Neural progenitor cell (in vitro differentiated cells): ENCODE measurements around the gene RASSF5. TPM values are rescaled to one million over a fixed set of nuclear protein-coding genes. Genes with fewer than 3 reads are reported as not detected.

Experiments
- DNase-seq: peaks from one replicate; pipeline ENCODE4 v3.0.0-alpha.2; 2016; ENCODE audit warnings: low spot score
- H2AFZ ChIP-seq: fragments of 200-600 bp; sonication (generic); replicated peaks from 2 replicates; pipeline ENCODE4 v1.6.1; 2016; ENCODE audit warnings: antibody characterized with exemption
- H3F3A ChIP-seq: fragments of 200-600 bp; sonication (generic); 2 replicates; pipeline ENCODE4 v1.6.1; 2016; ENCODE audit warnings: antibody characterized with exemption, low read depth
- H3K27ac ChIP-seq: fragments of 200-600 bp; sonication (generic); 2 replicates; pipeline ENCODE4 v1.5.1; 2016; ENCODE audit warnings: mild to moderate bottlenecking
- H3K27me3 ChIP-seq: fragments of 200-600 bp; sonication (generic); 2 replicates; pipeline ENCODE4 v1.6.1; 2016; ENCODE audit warnings: mild to moderate bottlenecking, moderate library complexity
- H3K36me3 ChIP-seq: fragments of 200-600 bp; sonication (generic); 2 replicates; pipeline ENCODE4 v1.5.1; 2016
- H3K4me1 ChIP-seq: fragments of 200-600 bp; sonication (generic); 2 replicates; pipeline ENCODE4 v1.6.1; 2016; ENCODE audit warnings: mixed run types
- H3K4me2 ChIP-seq: fragments of 200-600 bp; sonication (generic); 2 replicates; pipeline ENCODE4 v1.6.1; 2016
- H3K4me3 ChIP-seq: fragments of 200-600 bp; sonication (generic); 2 replicates; pipeline ENCODE4 v1.5.1; 2016
- H3K79me2 ChIP-seq: fragments of 200-600 bp; sonication (generic); 2 replicates; pipeline ENCODE4 v1.6.1; 2016; ENCODE audit warnings: low read depth
- H3K9ac ChIP-seq: fragments of 200-600 bp; sonication (generic); 2 replicates; pipeline ENCODE4 v1.6.1; 2016
- H3K9me3 ChIP-seq: fragments of 200-600 bp; sonication (generic); 2 replicates; pipeline ENCODE4 v1.5.1; 2016; ENCODE audit warnings: low read depth
- H4K20me1 ChIP-seq: fragments of 200-600 bp; sonication (generic); 2 replicates; pipeline ENCODE4 v1.6.1; 2016; ENCODE audit warnings: low read depth
- H3K27ac Mint-ChIP-seq: 3 replicates; pipeline ENCODE4 v1.8.0; 2021; ENCODE audit warnings: mixed read lengths
- H3K27me3 Mint-ChIP-seq: 2 replicates; pipeline ENCODE4 v1.8.0; 2022; ENCODE audit warnings: low read depth, mild to moderate bottlenecking, inconsistent platforms, moderate library complexity, mixed read lengths; ENCODE audit not compliant: insufficient read depth
- H3K36me3 Mint-ChIP-seq: 3 replicates; pipeline ENCODE4 v1.8.0; 2021; ENCODE audit warnings: mixed read lengths
- H3K4me1 Mint-ChIP-seq: 3 replicates; pipeline ENCODE4 v1.8.0; 2021; ENCODE audit warnings: mixed read lengths
- H3K4me3 Mint-ChIP-seq: 3 replicates; pipeline ENCODE4 v1.8.0; 2021; ENCODE audit warnings: mild to moderate bottlenecking, moderate library complexity, mixed read lengths
- H3K9me3 Mint-ChIP-seq: 3 replicates; pipeline ENCODE4 v1.8.0; 2020; ENCODE audit warnings: mixed read lengths
- EZH2 ChIP-seq: fragments of 200-600 bp; sonication (generic); IDR thresholded peaks from 2 replicates; pipeline ENCODE4 v1.6.1; 2017; ENCODE audit warnings: antibody characterized with exemption, mild to moderate bottlenecking, moderate library complexity
- EZH2phosphoT487 ChIP-seq: fragments of 200-600 bp; sonication (generic); IDR thresholded peaks from 2 replicates; pipeline ENCODE4 v1.6.1; 2017; ENCODE audit warnings: antibody characterized with exemption
- total RNA-seq: library from RNA; depleted of rRNA; stranded (reverse); fragments of >200 nt; gene quantifications from 2 replicates; pipeline ENCODE4 v1.2.3, GENCODE V29; 2015; ENCODE audit warnings: low replicate concordance
- TF ChIP-seq, protein P1 (sequence below): fragments of 200-600 bp; sonication (generic); IDR thresholded peaks from 2 replicates; pipeline ENCODE4 v1.5.1; 2017; ENCODE audit warnings: antibody characterized with exemption, mild to moderate bottlenecking

The RASSF5 gene
- total RNA-seq, 1 donor from 2014 or later, result 0.43 TPM

- peaks cover 4% of the 10 kb centered on the region for H3F3A ChIP-seq
- H3K36me3 Mint-ChIP-seq, result peaks cover under 1% of the 10 kb centered on the region
- H3K4me3 Mint-ChIP-seq, result no peak overlapping the region
- H4K20me1 ChIP-seq, result no peaks in the 10 kb centered on the region
- H3K27ac ChIP-seq, result no peak overlapping the region
- TF ChIP-seq, protein P1, sequence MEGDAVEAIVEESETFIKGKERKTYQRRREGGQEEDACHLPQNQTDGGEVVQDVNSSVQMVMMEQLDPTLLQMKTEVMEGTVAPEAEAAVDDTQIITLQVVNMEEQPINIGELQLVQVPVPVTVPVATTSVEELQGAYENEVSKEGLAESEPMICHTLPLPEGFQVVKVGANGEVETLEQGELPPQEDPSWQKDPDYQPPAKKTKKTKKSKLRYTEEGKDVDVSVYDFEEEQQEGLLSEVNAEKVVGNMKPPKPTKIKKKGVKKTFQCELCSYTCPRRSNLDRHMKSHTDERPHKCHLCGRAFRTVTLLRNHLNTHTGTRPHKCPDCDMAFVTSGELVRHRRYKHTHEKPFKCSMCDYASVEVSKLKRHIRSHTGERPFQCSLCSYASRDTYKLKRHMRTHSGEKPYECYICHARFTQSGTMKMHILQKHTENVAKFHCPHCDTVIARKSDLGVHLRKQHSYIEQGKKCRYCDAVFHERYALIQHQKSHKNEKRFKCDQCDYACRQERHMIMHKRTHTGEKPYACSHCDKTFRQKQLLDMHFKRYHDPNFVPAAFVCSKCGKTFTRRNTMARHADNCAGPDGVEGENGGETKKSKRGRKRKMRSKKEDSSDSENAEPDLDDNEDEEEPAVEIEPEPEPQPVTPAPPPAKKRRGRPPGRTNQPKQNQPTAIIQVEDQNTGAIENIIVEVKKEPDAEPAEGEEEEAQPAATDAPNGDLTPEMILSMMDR, result no peak
- no peak for TF ChIP-seq EZH2phosphoT487
- TF ChIP-seq EZH2, result no peak
- no peaks in the 10 kb centered on the region for H3K36me3 ChIP-seq
- H3K4me3 ChIP-seq, result no peak overlapping the region
- no peaks in the 10 kb centered on the region for H3K27me3 ChIP-seq
- no peaks in the 10 kb centered on the region for H3K9me3 ChIP-seq
- H3K27me3 Mint-ChIP-seq, result peaks cover 3% of the 10 kb centered on the region
- DNase-seq, result no peak
- H3K4me2 ChIP-seq, result no peak overlapping the region
- H3K9me3 Mint-ChIP-seq, result no peaks in the 10 kb centered on the region
- no peak overlapping the region for H3K9ac ChIP-seq
- H2AFZ ChIP-seq, result no peak overlapping the region
- no peaks in the 10 kb centered on the region for H3K4me1 ChIP-seq
- H3K27ac Mint-ChIP-seq, result no peak overlapping the region
- peaks cover 7% of the 10 kb centered on the region for H3K4me1 Mint-ChIP-seq
- no peaks in the 10 kb centered on the region for H3K79me2 ChIP-seq
These were observed 20.1 kb upstream of the RASSF5 start for GRCh38 chr1:206486995-206487788.

DNA sequence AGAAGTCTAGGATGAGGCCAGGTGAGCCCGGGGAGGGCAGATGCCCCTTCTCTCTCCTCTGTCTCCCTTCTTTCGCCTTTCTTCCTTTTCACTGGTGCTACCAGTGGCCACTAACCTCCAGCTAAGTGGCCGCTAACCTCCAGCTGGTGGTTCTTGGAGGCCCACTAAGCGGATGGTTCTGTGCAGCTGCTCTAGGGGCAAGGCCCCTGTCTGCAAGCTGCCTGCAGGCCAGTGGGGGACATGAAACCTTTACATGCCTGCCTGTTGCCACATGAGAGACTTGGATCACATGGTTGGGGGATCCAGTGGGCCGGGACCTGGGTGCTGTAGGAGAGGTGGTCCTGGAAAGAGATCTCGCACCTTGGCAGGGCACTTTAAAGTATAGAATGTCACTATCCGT is 19.4 kb upstream of the RASSF5 start:
- H3K27me3 Mint-ChIP-seq, result peaks cover 3% of the 10 kb centered on the region
- H3K4me2 ChIP-seq, result no peak overlapping the region
- H3K36me3 ChIP-seq, result no peaks in the 10 kb centered on the region

DNA sequence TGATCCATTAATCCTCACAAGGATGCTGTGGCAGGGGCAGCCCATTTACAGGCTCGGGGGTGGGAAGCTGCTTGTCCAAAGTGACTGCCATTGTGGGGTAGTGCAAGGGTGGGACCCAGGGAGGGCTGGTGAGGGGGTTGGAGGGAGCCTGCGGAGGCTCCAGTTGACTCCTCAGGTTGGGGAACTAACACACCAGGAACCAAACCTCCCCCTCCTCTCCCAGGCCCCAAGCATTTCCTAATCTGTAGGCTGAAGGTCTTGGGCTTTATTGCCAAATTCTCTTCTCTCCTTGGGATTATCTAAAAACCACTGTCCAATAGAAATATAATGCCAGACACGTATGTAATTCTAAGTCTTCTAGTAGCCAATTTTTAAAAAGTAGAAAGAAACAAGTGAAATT is 18.9 kb upstream of the RASSF5 start:
- H3K27me3 ChIP-seq, result no peaks in the 10 kb centered on the region
- H4K20me1 ChIP-seq, result no peaks in the 10 kb centered on the region
- H2AFZ ChIP-seq, result no peak overlapping the region
- H3K4me3 Mint-ChIP-seq, result no peak overlapping the region
- H3K79me2 ChIP-seq, result no peaks in the 10 kb centered on the region
- peaks cover 1% of the 10 kb centered on the region for H3K36me3 Mint-ChIP-seq
- H3K9ac ChIP-seq, result no peak overlapping the region
- peaks cover 3% of the 10 kb centered on the region for H3K27me3 Mint-ChIP-seq
- H3F3A ChIP-seq, result peaks cover 4% of the 10 kb centered on the region
- no peak overlapping the region for H3K4me3 ChIP-seq
- peaks cover 7% of the 10 kb centered on the region for H3K4me1 Mint-ChIP-seq
- no peaks in the 10 kb centered on the region for H3K9me3 Mint-ChIP-seq
- H3K36me3 ChIP-seq, result no peaks in the 10 kb centered on the region
- no peak overlapping the region for H3K4me2 ChIP-seq
- TF ChIP-seq, protein P1, result no peak
- TF ChIP-seq EZH2, result no peak
- no peak for TF ChIP-seq EZH2phosphoT487
- peak overlapping the region; percentile 29 for H3K27ac Mint-ChIP-seq
- H3K9me3 ChIP-seq, result no peaks in the 10 kb centered on the region
- no peak for DNase-seq
- no peak overlapping the region for H3K27ac ChIP-seq
- no peaks in the 10 kb centered on the region for H3K4me1 ChIP-seq

More for the DNA sequence above, 19.4 kb upstream of the RASSF5 start:
- H3K9ac ChIP-seq, result no peak overlapping the region
- no peak overlapping the region for H3K27ac ChIP-seq
- no peak for DNase-seq
- H3K4me1 ChIP-seq, result no peaks in the 10 kb centered on the region
- no peaks in the 10 kb centered on the region for H3K27me3 ChIP-seq
- peaks cover 7% of the 10 kb centered on the region for H3K4me1 Mint-ChIP-seq
- no peaks in the 10 kb centered on the region for H3K9me3 Mint-ChIP-seq
- TF ChIP-seq EZH2 (no peak), EZH2phosphoT487 (no peak)
- TF ChIP-seq, protein P1, result no peak
- no peak overlapping the region for H2AFZ ChIP-seq
- H3K27ac Mint-ChIP-seq, result peak overlapping the region; percentile 22
- H3F3A ChIP-seq, result peaks cover 4% of the 10 kb centered on the region
- no peaks in the 10 kb centered on the region for H4K20me1 ChIP-seq
- H3K36me3 Mint-ChIP-seq, result peaks cover 1% of the 10 kb centered on the region
- H3K79me2 ChIP-seq, result no peaks in the 10 kb centered on the region
- no peak overlapping the region for H3K4me3 Mint-ChIP-seq
- H3K4me3 ChIP-seq, result no peak overlapping the region
- no peaks in the 10 kb centered on the region for H3K9me3 ChIP-seq
